Astrocyte of the spinal cord (primary cell): ENCODE measurements around the gene TACC2.
"Not testable (repeated sequence)": the region's sequence is repeated elsewhere in the genome, so short reads cannot be mapped to it uniquely, and the experiment has no call there.

Experiments used
- DNase-seq: peaks from one replicate; pipeline ENCODE4 v3.0.0; 2011; ENCODE audit warnings: low read depth, low spot score
- H3K4me3 ChIP-seq: 2 replicates; pipeline ENCODE4 v1.5.1; 2011; ENCODE audit warnings: low read depth, mild to moderate bottlenecking, low read length, moderate library complexity
- in situ Hi-C: cut with HindIII; loops from 2 replicates; pipeline ENCODE4 v1.10.0; 2017; ENCODE audit warnings: low sequenced_read_pairs
- TF ChIP-seq, protein P1 (sequence below): IDR thresholded peaks from 2 replicates; pipeline ENCODE4 v1.5.1; 2012; ENCODE audit warnings: low read depth, mild to moderate bottlenecking, low read length, inconsistent platforms

Gene TACC2

DNA sequence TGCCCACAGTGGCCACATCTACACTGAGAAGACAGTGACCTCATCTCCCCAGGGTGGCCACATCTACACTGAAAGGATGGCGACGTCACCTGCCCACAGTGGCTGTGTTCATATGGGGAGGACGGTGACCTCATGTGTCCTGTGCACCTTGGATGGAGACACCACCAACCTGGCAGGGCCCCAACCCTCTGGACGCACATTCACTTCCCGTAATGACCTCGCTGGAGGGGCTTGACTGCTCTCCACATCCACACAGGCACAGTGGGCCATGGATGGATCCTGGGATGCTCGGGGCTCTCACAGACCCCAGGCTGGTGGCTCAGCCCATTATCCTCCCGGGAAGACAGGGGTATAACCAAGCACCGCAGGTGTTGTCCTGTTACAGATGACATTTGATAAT is 212.4 kb downstream of the TACC2 start:
- no peak for DNase-seq
- H3K4me3 ChIP-seq, result no peak overlapping the region
- TF ChIP-seq, protein P1, sequence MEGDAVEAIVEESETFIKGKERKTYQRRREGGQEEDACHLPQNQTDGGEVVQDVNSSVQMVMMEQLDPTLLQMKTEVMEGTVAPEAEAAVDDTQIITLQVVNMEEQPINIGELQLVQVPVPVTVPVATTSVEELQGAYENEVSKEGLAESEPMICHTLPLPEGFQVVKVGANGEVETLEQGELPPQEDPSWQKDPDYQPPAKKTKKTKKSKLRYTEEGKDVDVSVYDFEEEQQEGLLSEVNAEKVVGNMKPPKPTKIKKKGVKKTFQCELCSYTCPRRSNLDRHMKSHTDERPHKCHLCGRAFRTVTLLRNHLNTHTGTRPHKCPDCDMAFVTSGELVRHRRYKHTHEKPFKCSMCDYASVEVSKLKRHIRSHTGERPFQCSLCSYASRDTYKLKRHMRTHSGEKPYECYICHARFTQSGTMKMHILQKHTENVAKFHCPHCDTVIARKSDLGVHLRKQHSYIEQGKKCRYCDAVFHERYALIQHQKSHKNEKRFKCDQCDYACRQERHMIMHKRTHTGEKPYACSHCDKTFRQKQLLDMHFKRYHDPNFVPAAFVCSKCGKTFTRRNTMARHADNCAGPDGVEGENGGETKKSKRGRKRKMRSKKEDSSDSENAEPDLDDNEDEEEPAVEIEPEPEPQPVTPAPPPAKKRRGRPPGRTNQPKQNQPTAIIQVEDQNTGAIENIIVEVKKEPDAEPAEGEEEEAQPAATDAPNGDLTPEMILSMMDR, result no peak
- in situ Hi-C loops, result no loop called here

GRCh38 chr10:122203180-122203579 is 214.2 kb downstream of the TACC2 start:
- DNase-seq, in situ Hi-C loops, H3K4me3 ChIP-seq: not testable (repeated sequence)

DNA sequence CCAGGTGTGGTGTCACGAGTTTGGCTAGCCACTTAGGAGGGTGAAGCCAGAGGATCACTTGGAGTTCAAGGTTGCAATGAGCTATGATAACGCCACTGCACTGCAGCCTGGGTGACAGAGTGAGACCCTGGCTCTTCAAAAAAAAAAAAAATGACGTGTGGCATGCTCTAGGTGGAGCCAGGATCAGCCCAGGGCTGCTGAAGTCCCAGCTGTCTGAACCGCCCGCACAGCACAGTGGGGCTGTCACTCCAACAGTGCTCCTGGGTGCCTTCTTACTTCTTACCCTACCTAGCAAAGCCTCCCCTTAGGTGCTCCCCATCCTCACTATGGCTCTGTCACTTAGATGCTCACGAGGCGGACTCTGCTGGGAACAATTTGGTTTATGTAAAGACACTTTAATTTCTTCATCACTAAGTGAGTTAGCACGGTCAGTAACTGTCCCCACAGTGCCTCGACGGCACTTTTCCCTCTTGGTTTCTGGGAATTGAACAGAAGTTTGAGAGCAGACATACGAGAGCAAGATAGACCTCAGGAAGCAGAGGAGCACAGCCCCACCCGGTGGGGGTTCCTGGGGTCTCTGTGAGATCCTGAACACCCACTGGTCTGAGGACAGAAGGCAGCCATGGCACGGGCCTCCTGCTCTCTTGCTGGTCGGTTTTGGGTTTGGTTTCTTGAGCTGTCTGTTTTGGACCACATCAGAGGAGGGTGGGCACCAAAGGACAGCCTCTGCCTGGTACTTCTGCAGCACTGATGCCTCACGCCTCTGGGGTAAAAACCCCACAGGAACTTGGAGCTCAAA is 215.9 kb downstream of the TACC2 start:
- in situ Hi-C loops, result no loop called here
- no peak for DNase-seq
- no peak overlapping the region for H3K4me3 ChIP-seq
- TF ChIP-seq, protein P1, result no peak

DNA sequence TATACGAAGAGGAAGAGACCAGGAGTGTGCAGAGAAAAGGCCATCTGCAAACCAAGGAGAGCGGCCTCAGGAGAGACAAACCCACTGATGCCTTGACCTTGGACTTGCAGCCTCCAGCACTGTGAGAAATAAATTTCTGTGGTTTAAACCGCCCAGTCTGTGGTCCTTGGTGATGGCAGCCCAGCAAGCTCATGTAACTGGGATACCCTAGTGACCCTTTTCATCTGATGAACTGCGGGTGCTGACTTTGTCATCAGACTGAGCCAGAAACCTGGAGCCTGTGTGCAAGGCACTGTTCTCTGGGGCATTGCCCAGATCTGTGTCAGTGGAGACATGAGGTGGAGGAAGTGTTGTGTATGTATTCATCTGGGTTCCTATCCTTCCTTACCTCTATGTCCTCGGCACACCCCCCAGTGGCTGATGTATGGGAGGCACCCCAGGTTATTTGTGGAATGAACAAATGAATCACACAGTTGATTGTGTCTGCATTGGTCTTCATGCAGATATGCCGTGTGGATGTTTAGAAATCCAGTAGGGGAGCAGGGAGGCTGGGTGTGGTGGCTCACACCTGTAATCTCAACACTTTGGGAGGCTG is 217.6 kb downstream of the TACC2 start:
- H3K4me3 ChIP-seq, result no peak overlapping the region
- TF ChIP-seq, protein P1, result no peak
- in situ Hi-C loops, result no loop called here
- no peak for DNase-seq

- no peak for DNase-seq
- in situ Hi-C loops, result no loop called here
- TF ChIP-seq, protein P1, result no peak
- H3K4me3 ChIP-seq, result no peak overlapping the region
Measured at GRCh38 chr10:122207163-122207562, 218.2 kb downstream of the TACC2 start.

GRCh38 chr10:122207596-122207995 is 218.6 kb downstream of the TACC2 start:
- TF ChIP-seq, protein P1, result no peak
- no peak overlapping the region for H3K4me3 ChIP-seq
- DNase-seq, result no peak
- in situ Hi-C loops, result no loop called here
